GM13977 (cell line): ENCODE data around the gene MLLT3.

ENCODE experiments used
- DNase-seq: peaks from one replicate; pipeline ENCODE4 v3.0.0; 2012; ENCODE audit warnings: low spot score
- CTCF ChIP-seq: IDR thresholded peaks from 2 replicates; pipeline ENCODE4 v1.5.1; 2012; ENCODE audit warnings: mild to moderate bottlenecking, control low read depth; ENCODE audit not compliant: insufficient read depth; ENCODE audit errors: extremely low read depth, missing control alignments
- in situ Hi-C: fragments of 300-500 bp; cut with MboI; formaldehyde crosslinking; loops from one replicate; pipeline ENCODE4 v1.12.0; 2022; ENCODE audit warnings: low sequenced_read_pairs, low pct_unique_long_range_greater_than_20kb, mixed read lengths, inconsistent platforms; ENCODE audit not compliant: unreplicated experiment

MLLT3 gene

GRCh38 chr9:20380546-20380945 is 241.8 kb downstream of the MLLT3 start:
- TF ChIP-seq CTCF: no peak
- DNase-seq: no peak
- in situ Hi-C loops: no loop called here

- in situ Hi-C loops: no loop called here
- no peak for TF ChIP-seq CTCF
- DNase-seq: no peak
These were observed 242.5 kb downstream of the MLLT3 start for GRCh38 chr9:20379804-20380225.

- in situ Hi-C loops: no loop called here
- TF ChIP-seq CTCF: no peak
- DNase-seq: no peak
These were observed 243.4 kb downstream of the MLLT3 start for GRCh38 chr9:20378851-20379250.

GRCh38 chr9:20377790-20378189 is 244.5 kb downstream of the MLLT3 start:
- in situ Hi-C loops: no loop called here
- DNase-seq: no peak
- TF ChIP-seq CTCF: no peak

GRCh38 chr9:20376731-20377375 is 245.4 kb downstream of the MLLT3 start:
- in situ Hi-C loops: no loop called here
- DNase-seq: no peak
- TF ChIP-seq CTCF: no peak

GRCh38 chr9:20376042-20376441 is 246.3 kb downstream of the MLLT3 start:
- in situ Hi-C loops: no loop called here
- DNase-seq: no peak

More at GRCh38 chr9:20376042-20376441, 246.3 kb downstream of the MLLT3 start:
- no peak for TF ChIP-seq CTCF
